Hepatic stellate cell (primary cell): ENCODE measurements around the gene FBN1.

Experiments used
- DNase-seq: peaks from one replicate; pipeline ENCODE4 v3.0.0; 2011; ENCODE audit warnings: low spot score

Gene FBN1

GRCh38 chr15:48366584-48367312, 278.8 kb downstream of the FBN1 start:
- DNase-seq = no peak

GRCh38 chr15:48365575-48365974, 279.9 kb downstream of the FBN1 start:
- no peak for DNase-seq

GRCh38 chr15:48363474-48363873, 282.0 kb downstream of the FBN1 start:
- no peak for DNase-seq

- no peak for DNase-seq
Observed at GRCh38 chr15:48361685-48362084, 283.8 kb downstream of the FBN1 start.

GRCh38 chr15:48360841-48361240, 284.7 kb downstream of the FBN1 start:
- no peak for DNase-seq
